GM18517 (cell line): ENCODE data around the gene PEX13.

Experiments used
- ATAC-seq: cut with Tn5 transposase; IDR thresholded peaks from one replicate; pipeline ENCODE4 v1.9.1; 2021; ENCODE audit warnings: mild to moderate bottlenecking, moderate library complexity; ENCODE audit not compliant: unreplicated experiment

The PEX13 gene

GRCh38 chr2:61065714-61066709 is 48.5 kb downstream of the PEX13 start, which contains the start of gene SANBR:
Gene SANBR, plus strand, starts transcription at chr2:61065871. Its CDS starts 4,480 bp downstream, at chr2:61070351.
- ATAC-seq = peak; percentile 93

- no peak for ATAC-seq
These were observed 56.6 kb downstream of the PEX13 start for GRCh38 chr2:61074100-61074499.

GRCh38 chr2:61085883-61086282 is 68.4 kb downstream of the PEX13 start:
- ATAC-seq = no peak

GRCh38 chr2:61089797-61090196 is 72.3 kb downstream of the PEX13 start:
- no peak for ATAC-seq

- no peak for ATAC-seq
These were observed 72.9 kb downstream of the PEX13 start for GRCh38 chr2:61090386-61090921.

GRCh38 chr2:61091485-61091884 is 74.0 kb downstream of the PEX13 start:
- no peak for ATAC-seq

GRCh38 chr2:61096438-61096837 is 78.9 kb downstream of the PEX13 start:
- no peak for ATAC-seq

- ATAC-seq = no peak
These were observed 83.3 kb downstream of the PEX13 start for GRCh38 chr2:61100801-61101200.
